NCI-H1092 treated with DMSO at 0.1 percent for 48 hours (cell line): ENCODE results near the gene CD180.
"Not testable (repeated sequence)": the region's sequence is repeated elsewhere in the genome, so short reads cannot be mapped to it uniquely, and the experiment has no call there.

Experiments used
- DNase-seq: peaks from one replicate; lab custom pipeline; 2025; lab: John Stamatoyannopoulos, UW

CD180 gene

DNA sequence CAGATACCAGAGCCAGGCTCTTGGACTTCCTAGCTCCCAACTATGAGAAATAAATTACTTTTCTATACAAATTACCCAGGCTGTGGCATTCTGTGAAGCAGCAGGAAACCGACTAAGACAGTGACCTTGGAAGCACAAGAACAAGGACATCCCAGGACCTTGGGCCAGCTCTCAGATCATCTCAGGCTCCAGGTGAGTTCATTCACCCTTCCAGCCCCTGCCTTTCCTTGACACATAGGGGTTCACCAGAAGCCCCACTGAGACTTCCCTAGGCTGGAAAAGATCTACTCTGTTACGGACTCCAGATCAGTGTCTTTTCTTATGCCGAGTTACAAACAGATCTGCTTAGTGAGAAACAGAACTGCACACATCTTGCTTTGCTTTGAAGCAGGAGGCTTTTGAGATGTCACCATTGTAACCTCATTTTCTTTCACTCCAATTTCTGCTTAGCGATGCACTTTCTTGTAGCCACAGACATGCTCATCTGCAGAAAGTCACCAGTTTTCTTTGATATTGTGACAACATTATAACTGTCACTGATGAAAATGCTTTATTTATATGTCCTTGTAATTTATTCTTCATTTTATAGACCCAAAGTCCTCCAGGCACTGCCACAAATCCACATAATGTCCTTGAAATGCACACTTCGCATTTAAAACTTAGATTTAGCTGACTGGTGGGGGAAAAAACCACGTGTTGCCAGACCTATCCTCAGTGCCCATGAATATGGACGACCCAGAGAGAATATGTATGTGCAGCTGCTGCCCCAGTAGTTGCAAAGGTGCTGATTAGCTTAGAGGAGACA lies 8.1 kb downstream of the CD180 start:
- no peak for DNase-seq

DNA sequence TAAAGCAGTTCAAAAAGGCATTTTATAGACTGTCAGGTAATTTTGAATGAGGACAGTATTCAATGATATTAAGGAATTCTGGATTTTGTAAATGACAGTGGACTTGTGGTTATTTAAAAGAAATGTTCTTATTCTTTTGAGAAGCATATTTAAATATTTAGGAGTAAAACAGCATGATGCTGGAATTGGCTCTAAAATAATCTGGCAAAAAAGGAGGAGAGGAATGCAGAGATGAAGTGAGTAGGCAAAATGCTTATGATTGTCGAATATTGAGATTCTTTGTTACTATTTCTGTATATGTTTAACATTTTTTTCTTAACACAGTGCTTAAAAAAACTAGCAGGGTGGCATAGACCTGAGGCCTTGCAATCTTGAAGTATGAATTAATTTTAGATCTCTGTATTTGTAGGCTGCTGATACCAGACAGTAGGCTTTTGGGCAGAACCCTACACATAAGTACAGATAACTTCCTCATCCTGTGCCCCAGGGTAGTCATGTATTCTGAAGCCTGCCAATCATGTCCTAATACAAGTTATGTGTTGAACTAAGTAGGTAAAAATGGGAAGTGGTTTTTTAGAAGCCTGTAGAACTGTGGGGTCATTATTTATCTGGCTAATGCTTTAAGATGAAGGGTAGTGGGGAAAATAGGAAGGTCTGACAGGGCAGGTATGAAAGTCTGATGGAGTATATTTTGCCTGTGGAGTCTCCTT lies 9.4 kb downstream of the CD180 start:
- no peak for DNase-seq

DNA sequence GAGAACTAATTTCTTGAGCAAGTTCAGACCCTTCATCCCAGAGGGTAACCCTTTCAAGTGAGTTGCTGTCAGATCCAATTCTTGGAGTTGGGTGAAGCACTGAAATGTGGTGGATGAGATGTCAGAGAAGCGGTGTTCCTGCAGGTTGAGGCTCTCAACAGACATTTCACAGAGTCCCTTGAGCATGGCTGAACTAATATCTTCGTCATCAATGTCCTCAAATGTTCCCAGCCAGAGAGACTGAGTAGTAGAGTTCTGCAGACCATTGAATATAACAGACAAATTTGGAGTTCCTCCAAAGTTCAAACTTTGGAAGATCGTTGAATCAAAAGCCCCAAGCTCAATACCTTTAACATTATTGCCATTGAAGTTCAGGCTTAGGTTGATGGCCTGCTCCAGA lies 12.7 kb downstream of the CD180 start:
- DNase-seq, result no peak

DNA sequence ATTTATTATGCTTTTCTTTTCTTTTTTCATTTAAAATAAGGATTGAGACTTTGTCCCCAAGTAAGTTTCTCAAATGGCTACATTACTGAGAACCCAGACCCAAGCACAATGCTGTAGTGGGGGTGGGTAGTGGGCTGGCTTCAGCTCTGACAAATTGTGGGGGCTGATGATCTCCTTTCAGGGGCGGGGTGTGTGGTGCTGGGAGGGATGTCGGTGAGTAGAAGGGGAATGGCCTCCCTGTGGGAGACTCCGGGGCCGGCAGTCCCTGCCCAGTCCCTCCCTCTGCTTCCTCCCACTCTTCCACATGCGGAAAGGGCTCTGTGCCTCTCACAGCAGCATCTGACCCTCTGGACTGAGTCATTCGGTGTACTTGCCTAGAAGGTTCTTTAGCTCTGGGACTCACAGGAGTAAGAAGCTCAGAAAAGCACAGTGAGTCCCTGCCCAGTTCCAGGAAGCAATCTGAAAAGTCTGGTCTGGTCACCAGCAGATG lies 14.3 kb downstream of the CD180 start:
- DNase-seq, result no peak

DNA sequence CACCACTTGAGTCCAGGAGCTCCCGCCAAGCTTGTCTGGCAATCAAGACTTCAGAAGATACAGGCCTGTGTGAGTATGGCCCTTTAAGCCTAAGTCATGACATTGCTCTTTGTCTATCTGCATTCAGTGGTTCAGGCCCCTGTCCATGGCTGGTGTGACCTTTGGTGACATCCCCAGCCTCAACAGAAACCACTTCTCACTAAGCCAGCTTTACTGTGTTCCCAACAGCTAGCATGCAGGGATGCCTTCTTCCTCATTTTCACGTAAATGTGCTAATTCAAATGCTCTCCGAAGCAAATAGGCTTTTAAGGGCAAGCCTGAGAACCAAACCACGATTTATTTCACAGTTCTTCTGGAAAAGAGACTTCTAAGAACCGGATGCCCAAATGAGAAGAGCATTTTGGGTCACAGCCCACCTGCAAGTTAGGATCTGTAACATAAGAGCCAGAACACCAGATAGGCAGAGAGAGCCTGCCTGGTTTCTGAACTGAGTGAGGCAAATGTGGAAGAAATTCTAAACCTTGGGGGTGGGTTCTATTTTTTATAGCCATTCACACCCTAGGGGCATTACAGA lies 14.9 kb downstream of the CD180 start:
- DNase-seq, result no peak

DNA sequence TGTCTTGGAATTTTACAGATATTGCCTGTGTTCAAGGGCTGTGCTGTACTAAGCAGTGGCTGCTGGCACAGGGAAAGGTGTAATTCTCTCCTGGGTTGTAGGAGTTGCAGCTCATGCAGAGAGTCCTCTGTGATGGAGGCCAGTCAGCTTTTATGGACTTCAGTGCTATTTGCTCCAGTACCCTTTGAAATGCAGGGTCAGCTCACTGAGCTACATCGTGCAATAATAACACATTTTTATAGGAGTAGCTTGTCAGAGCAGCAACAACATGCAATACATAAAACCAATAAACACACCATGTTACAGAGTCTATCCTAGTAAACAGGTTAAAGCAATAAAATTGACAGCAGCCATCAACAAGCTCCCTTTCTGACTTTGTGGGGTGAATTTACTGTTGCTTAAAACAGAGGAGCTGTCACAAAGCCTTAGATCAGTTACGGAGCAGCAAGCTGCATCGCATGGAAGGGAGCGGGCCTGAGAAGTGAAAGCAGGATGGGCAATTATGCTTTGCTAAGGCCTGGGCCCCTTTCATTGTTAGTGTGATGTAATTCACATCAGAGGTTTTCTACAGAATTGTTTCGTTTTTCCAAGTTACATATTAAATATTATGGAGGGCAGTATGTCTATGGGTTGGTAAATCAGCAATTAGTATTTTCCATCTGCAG lies 16.8 kb downstream of the CD180 start:
- DNase-seq, result no peak

DNA sequence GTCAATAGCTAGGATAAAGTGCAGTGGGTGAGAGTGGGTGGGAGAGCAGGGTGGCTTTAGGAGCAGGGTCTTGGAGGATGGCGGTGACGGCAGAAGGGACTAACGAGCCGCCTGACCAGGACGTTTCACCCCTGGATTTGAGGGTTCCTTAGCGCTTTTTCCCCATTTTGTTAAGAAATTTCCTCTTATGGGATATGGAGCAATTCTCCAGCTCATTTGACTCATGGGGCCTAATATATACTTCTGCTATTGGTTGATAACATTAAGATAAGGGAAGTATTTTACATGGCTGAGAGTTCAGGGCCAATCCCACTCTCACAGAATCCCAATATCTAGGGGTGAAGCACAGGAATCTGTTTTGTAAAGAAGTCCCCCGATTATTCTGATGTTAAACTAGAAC lies 17.6 kb downstream of the CD180 start:
- no peak for DNase-seq

DNA sequence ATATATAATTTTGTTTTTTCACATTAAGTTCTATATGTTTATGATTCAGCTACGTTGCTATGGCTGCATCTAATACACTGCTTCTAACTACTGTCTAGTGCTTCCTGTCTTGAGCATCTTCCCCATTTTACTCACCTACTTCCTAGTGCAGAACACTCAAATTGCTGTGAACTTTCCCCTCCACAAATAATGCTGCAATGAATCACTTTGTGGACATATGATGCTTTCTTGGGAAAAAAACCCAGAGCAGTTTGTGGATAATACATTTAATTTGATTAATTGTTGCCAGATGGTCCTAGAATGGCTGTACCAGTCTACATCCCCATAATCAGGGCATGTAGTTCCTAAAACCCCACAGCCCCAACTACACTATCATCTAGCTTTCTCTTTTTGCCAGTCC lies 18.5 kb downstream of the CD180 start:
- DNase-seq, result no peak

DNA sequence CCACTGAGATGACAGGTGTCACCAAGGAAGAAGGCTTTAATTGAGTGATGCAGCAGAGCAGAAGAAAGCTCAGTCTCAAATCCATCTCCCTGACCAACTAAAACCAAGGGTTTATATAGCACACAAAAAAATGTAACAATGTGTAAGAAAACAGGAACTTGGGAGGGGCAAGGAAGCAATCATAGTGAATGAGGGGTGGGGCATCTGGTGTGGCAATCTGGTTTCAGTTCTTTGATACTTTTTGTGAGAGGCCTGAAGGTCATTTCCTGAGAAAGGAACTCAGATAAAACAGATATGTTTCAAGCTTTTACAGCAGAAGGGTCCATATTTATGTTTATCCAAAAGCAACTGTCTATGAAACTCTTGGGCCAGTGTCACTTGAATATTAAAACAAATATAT lies 19.7 kb downstream of the CD180 start:
- DNase-seq, result no peak

DNA sequence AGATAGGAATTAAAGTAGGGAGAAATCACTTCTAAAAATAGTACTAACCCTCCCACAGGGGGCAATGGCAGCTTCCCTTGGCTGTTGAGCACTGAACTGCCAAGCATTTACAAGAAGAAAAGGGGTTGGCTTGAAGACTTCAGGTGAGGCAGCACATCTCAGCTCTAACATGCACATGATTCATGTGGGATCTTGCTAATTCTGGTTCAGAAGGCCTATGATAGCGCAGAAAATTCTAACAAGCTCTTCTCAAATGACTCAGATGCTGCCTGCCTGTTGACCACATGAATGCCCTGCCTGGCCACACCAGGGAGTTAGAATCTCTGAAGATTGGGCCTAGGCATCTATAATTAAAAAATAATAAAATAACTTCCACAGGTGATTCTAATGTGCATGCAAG lies 22.6 kb downstream of the CD180 start:
- DNase-seq, result no peak

DNA sequence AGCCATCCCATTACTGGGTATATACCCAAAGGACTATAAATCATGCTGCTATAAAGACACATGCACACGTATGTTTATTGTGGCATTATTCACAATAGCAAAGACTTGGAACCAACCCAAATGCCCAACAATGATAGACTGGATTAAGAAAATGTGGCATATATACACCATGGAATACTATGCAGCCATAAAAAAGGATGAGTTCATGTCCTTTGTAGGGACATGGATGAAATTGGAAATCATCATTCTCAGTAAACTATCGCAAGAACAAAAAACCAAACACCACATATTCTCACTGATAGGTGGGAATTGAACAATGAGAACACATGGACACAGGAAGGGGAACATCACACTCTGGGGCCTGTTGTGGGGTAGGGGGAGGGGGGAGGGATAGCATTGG lies 23.2 kb downstream of the CD180 start:
- DNase-seq, result not testable (repeated sequence)

DNA sequence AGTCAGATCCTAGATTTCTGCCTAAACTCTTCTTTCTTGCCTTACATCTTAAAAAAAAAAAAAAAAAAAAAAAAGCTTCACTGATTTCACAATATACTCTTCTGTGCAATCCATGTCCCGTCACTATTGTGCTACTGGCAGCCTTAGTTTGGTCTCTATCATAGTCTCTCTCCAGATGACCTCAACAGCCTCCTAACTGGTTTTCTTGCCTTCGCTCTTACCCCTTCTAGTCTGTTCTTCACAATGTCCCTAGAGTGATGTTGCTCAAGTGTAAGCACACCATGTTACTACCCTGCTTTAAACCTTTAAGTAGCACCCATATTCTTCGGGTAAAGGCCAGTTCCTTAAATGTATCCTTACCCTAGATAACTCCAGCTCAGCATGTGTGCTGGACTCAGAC lies 25.8 kb downstream of the CD180 start:
- no peak for DNase-seq

DNA sequence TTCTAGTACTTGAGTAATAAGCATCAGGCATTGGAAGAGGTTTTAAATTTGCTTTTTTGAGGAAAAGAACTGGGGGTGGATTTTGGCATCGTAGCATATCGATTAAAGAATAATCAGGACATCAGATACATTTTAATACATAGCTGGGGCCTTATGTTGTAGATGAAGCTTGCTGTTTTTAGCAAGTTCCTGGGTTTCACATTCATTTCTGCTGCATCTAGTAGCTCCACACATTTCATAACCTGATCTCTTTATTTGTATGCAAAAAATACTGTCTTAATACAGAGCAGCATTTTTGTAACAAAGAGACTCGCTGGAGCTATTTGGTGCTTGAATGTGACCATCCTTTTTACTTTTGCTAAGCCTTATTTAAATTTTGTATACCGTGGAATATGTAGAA lies 28.5 kb downstream of the CD180 start:
- DNase-seq, result no peak

DNA sequence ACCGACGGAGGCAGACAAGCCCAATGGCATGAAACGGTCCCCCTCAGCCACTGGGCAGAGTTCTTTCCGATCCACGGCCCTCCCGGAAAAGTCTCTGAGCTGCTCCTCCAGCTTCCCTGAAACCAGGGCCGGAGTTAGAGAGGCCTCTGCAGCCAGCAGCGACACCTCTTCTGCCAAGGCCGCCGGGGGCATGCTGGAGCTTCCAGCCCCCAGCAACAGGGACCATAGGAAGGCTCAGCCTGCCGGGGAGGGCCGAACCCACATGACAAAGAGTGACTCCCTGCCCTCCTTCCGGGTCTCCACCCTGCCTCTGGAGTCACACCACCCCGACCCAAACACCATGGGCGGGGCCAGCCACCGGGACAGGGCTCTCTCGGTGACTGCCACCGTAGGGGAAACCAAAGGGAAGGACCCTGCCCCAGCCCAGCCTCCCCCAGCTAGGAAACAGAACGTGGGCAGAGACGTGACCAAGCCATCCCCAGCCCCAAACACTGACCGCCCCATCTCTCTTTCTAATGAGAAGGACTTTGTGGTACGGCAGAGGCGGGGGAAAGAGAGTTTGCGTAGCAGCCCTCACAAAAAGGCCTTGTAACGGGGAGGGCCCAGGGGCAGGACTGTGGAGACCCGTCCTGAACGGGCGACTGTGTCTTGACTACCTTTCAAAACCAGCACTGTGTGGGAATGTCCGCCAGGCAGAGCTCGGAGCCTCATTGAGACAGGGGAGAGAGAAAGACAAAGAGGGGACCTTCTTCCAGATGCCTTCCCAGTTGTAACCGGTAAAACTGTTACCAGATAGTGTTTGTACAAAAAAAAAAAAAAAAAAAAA lies 29.9 kb downstream of the CD180 start:
- DNase-seq, result no peak

DNA sequence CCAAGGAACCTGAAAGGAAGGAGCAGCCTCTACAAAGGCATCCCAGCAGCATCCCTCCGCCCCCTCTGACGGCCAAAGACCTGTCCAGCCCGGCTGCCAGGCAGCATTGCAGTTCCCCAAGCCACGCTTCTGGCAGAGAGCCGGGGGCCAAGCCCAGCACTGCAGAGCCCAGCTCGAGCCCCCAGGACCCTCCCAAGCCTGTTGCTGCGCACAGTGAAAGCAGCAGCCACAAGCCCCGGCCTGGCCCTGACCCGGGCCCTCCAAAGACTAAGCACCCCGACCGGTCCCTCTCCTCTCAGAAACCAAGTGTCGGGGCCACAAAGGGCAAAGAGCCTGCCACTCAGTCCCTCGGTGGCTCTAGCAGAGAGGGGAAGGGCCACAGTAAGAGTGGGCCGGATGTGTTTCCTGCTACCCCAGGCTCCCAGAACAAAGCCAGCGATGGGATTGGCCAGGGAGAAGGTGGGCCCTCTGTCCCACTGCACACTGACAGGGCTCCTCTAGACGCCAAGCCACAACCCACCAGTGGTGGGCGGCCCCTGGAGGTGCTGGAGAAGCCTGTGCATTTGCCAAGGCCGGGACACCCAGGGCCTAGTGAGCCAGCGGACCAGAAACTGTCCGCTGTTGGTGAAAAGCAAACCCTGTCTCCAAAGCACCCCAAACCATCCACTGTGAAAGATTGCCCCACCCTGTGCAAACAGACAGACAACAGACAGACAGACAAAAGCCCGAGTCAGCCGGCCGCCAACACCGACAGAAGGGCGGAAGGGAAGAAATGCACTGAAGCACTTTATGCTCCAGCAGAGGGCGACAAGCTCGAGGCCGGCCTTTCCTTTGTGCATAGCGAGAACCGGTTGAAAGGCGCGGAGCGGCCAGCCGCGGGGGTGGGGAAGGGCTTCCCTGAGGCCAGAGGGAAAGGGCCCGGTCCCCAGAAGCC lies 30.8 kb downstream of the CD180 start:
- DNase-seq, result no peak

DNA sequence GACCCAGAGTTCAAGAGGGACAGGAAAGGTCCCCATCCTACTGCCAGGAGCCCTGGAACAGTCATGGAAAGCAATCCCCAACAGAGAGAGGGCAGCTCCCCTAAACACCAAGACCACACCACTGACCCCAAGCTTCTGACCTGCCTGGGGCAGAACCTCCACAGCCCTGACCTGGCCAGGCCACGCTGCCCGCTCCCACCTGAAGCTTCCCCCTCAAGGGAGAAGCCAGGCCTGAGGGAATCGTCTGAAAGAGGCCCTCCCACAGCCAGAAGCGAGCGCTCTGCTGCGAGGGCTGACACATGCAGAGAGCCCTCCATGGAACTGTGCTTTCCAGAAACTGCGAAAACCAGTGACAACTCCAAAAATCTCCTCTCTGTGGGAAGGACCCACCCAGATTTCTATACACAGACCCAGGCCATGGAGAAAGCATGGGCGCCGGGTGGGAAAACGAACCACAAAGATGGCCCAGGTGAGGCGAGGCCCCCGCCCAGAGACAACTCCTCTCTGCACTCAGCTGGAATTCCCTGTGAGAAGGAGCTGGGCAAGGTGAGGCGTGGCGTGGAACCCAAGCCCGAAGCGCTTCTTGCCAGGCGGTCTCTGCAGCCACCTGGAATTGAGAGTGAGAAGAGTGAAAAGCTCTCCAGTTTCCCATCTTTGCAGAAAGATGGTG lies 31.6 kb downstream of the CD180 start:
- DNase-seq, result no peak

DNA sequence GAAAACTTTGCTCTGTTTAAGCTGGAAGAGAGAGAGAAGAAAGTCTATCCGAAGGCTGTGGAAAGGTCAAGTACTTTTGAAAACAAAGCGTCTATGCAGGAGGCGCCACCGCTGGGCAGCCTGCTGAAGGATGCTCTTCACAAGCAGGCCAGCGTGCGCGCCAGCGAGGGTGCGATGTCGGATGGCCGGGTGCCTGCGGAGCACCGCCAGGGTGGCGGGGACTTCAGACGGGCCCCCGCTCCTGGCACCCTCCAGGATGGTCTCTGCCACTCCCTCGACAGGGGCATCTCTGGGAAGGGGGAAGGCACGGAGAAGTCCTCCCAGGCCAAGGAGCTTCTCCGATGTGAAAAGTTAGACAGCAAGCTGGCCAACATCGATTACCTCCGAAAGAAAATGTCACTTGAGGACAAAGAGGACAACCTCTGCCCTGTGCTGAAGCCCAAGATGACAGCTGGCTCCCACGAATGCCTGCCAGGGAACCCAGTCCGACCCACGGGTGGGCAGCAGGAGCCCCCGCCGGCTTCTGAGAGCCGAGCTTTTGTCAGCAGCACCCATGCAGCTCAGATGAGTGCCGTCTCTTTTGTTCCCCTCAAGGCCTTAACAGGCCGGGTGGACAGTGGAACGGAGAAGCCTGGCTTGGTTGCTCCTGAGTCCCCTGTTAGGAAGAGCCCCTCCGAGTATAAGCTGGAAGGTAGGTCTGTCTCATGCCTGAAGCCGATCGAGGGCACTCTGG lies 32.6 kb downstream of the CD180 start:
- no peak for DNase-seq

DNA sequence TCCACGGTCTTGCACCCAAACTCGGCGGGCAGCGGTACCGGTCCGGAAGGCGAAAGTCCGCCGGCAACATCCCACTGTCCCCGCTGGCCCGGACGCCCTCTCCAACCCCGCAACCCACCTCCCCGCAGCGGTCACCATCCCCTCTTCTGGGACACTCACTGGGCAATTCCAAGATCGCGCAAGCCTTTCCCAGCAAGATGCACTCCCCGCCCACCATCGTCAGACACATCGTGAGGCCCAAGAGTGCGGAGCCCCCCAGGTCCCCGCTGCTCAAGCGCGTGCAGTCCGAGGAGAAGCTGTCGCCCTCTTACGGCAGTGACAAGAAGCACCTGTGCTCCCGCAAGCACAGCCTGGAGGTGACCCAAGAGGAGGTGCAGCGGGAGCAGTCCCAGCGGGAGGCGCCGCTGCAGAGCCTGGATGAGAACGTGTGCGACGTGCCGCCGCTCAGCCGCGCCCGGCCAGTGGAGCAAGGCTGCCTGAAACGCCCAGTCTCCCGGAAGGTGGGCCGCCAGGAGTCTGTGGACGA lies 33.3 kb downstream of the CD180 start:
- DNase-seq, result no peak

DNA sequence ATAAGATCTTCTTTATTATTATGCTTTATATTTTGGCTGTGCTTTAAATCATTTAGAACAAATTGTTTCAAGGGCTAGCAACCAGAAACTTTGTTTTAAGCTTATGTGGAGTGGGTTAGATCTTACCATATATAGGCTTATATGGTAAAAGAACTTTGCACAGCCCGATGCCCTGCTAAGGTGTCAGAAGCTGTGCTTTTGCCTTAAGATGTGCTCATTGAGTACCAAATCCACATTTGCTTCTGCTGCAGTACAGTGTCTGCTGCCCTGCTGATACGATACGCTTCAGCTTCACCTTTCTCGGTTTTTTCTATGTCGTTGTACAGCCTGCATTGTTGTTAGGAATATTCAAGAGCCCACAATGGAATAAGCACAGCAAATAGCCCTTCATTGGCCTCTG lies 34.8 kb downstream of the CD180 start:
- DNase-seq, result no peak
